Measurements from ENCODE around the gene RPL23. TPM values are rescaled to one million over a fixed set of nuclear protein-coding genes. Genes with fewer than 3 reads are reported as not detected.

RPL23 gene
- total RNA-seq, 2 donors from 2014 or later = 1,006 to 2,029 TPM

GRCh38 chr17:38893607-38894006 lies 40.1 kb upstream of the RPL23 start:
- no peak for DNase-seq (ENCODE audit: low spot score)
- whole genome bisulfite sequencing = 68% methylated on average over 6 of the region's 6 CpGs
- TF ChIP-seq POLR2AphosphoS5 (IDR thresholded peaks at IDR 0.05) (no peak), POLR2A (IDR thresholded peaks at IDR 0.05) (no peak), CTCF (IDR thresholded peaks at IDR 0.05) (no peak)
- Histone ChIP-seq H3K4me3 (no peak overlapping the region), H3K27ac (no peak overlapping the region), H3K4me1 (replicated peaks) (no peaks in the 10 kb centered on the region), H3K9me3 (no peaks in the 10 kb centered on the region), H3K27me3 (replicated peaks; ENCODE audit: insufficient read depth) (no peaks in the 10 kb centered on the region), H3K36me3 (peaks cover 0 to 3% of the 10 kb centered on the region in 2 donors)
- intact Hi-C loops (cut with DNase I) = no loop called here

GRCh38 chr17:38893113-38893512 lies 39.6 kb upstream of the RPL23 start:
- no peak for TF ChIP-seq POLR2A (IDR thresholded peaks at IDR 0.05)
- Histone ChIP-seq H3K4me3 (no peak overlapping the region), H3K36me3 (no peaks in the 10 kb centered on the region), H3K27ac (no peak overlapping the region), H3K4me1 (replicated peaks) (no peaks in the 10 kb centered on the region), H3K9me3 (no peaks in the 10 kb centered on the region), H3K27me3 (replicated peaks; ENCODE audit: insufficient read depth) (no peaks in the 10 kb centered on the region)
- DNase-seq (ENCODE audit: low spot score) = no peak
- intact Hi-C loops (cut with DNase I) = no loop called here
- 79% methylated on average over 5 of the region's 5 CpGs for WGBS

GRCh38 chr17:38892620-38893019 lies 39.1 kb upstream of the RPL23 start:
- Histone ChIP-seq H3K4me1 (replicated peaks) (no peaks in the 10 kb centered on the region), H3K4me3 (no peak overlapping the region), H3K27me3 (replicated peaks; ENCODE audit: insufficient read depth) (no peaks in the 10 kb centered on the region), H3K9me3 (no peaks in the 10 kb centered on the region), H3K27ac (no peak overlapping the region), H3K36me3 (no peaks in the 10 kb centered on the region)
- 87% methylated on average over 12 of the region's 13 CpGs for WGBS
- DNase-seq (ENCODE audit: low spot score) = no peak
- intact Hi-C loops (cut with DNase I) = no loop called here
- no peak for TF ChIP-seq POLR2AphosphoS5 (IDR thresholded peaks at IDR 0.05)
- no peak for TF ChIP-seq CTCF (IDR thresholded peaks at IDR 0.05)
- no peak for TF ChIP-seq POLR2A (IDR thresholded peaks at IDR 0.05)

- intact Hi-C loops (cut with DNase I) = no loop called here
- Histone ChIP-seq H3K27me3 (replicated peaks; ENCODE audit: insufficient read depth) (no peaks in the 10 kb centered on the region), H3K4me3 (no peak overlapping the region), H3K27ac (no peak overlapping the region), H3K9me3 (no peaks in the 10 kb centered on the region), H3K4me1 (replicated peaks) (no peaks in the 10 kb centered on the region), H3K36me3 (no peaks in the 10 kb centered on the region)
- no peak for DNase-seq (ENCODE audit: low spot score)
- TF ChIP-seq CTCF (IDR thresholded peaks at IDR 0.05) (no peak), POLR2AphosphoS5 (IDR thresholded peaks at IDR 0.05) (no peak), POLR2A (IDR thresholded peaks at IDR 0.05) (no peak)
- WGBS = 86% methylated on average over 4 of the region's 4 CpGs
These were observed 38.6 kb upstream of the RPL23 start for GRCh38 chr17:38892083-38892482.

- intact Hi-C loops (cut with DNase I) = no loop called here
- TF ChIP-seq POLR2AphosphoS5 (IDR thresholded peaks at IDR 0.05) (no peak), CTCF (IDR thresholded peaks at IDR 0.05) (no peak), POLR2A (IDR thresholded peaks at IDR 0.05) (no peak)
- no peak overlapping the region for H3K4me3 ChIP-seq
- 82% methylated on average over 8 of the region's 8 CpGs for WGBS
- no peaks in the 10 kb centered on the region for H3K4me1 ChIP-seq (replicated peaks)
- no peak for DNase-seq (ENCODE audit: low spot score)
- H3K9me3 ChIP-seq = no peaks in the 10 kb centered on the region
- H3K36me3 ChIP-seq = no peaks in the 10 kb centered on the region
- no peak overlapping the region for H3K27ac ChIP-seq
- H3K27me3 ChIP-seq (replicated peaks; ENCODE audit: insufficient read depth) = no peaks in the 10 kb centered on the region
These were observed 37.9 kb upstream of the RPL23 start for GRCh38 chr17:38891441-38891840.
